ENCODE data around the gene TMEM185A.
"Not testable (repeated sequence)": the region's sequence is repeated elsewhere in the genome, so short reads cannot be mapped to it uniquely, and the experiment has no call there.

Gene TMEM185A

GRCh38 chrX:149619662-149620061, 11.9 kb downstream of the TMEM185A start:
- not testable (repeated sequence) for DNase-seq

- DNase-seq = no peak
These were observed 12.7 kb downstream of the TMEM185A start for GRCh38 chrX:149618871-149619270.

GRCh38 chrX:149611623-149612175, 19.9 kb downstream of the TMEM185A start:
- DNase-seq = no peak

DNA sequence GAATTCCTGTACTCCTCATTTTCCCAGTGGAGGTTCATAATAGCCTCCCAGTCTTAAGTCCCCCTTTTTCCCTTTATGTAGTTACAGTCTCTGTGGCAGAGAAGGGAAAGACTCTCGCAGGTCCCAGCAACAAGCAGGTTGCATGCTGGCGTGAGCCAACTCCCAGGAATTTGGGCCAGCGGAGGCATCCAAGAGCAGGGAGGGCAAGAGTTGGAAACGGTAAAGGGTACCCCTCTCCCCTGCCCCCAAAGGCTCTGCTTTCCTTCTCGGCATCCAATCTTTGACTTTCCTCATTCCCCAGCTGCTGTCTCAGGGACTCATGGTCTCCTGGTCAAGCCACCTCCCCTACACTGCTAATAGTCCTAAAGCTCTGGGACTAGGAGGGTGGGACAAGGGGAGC, 21.1 kb downstream of the TMEM185A start:
- no peak for DNase-seq

- DNase-seq = no peak
These were observed 23.9 kb downstream of the TMEM185A start for GRCh38 chrX:149607699-149608098.

DNA sequence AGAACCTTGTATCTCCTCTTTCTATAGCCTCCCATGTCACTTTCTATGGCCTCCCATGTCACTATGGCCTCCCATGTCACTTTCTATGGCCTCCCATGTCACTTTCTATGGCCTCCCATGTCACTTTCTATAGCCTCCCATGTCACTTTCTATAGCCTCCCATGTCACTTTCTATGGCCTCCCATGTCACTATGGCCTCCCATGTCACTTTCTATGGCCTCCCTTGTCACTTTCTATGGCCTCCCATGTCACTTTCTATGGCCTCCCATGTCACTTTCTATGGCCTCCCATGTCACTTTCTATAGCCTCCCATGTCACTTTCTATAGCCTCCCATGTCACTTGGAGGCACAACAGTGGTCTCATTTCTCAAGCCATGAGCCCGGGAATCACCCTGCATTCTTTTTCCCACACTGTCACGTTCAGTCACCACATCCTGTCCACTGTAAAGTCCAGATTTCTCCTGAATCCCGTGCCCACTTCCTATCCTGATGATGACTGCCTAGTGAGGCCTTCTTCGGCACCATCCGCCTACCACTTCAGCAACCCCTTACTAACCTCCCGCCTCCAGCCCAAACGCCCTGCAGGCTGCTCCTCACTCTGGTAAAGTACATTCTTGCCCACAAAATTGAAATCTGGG, 26.2 kb downstream of the TMEM185A start:
- not testable (repeated sequence) for DNase-seq

DNA sequence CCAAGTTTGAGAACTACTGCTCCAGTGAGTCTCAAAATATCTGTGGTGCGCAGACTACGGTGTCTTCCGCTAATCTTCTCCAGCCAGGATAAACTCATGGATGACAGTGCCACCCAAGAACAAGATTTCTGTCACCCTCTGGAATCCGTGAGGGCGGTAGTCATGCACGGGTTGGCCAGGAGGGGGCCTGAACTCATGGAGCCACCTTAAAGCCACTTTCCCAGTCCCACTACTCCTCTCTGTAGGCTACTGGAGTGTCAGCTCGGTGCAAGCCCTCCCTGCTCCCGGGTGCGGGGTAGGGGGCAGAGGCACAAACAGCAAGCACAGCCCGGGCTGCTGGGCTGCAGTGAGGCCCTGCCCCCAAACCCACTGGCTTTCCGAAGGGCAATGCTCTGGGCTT, 33.0 kb downstream of the TMEM185A start:
- not testable (repeated sequence) for DNase-seq

- DNase-seq = not testable (repeated sequence)
These were observed 35.6 kb downstream of the TMEM185A start for GRCh38 chrX:149595943-149596342.

DNA sequence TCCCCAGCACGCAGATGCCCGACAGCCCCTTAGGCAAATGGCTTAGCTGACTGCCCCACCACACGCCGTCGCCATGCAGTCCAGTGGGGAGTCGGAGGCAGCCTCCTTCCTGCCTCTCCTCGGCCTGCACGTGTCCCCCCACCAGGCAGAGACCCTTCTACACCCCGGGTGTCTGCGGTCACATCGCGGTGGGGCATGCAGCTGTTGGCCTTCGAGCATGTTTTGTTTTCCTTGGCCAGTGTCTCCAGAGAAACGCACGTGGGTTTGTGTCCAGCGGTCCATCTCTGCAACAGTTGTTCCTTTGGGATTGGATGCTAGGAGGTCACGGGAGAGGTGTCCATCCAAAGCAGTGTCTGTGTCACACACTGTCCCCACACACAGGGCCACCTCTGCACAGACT, 36.4 kb downstream of the TMEM185A start, which contains the start of gene HSFX2:
HSFX2 (minus strand) TSS at position 101 of the 400 bp plus-strand sequence. CDS start 614 bp downstream, outside the sequence.
- DNase-seq = not testable (repeated sequence)

GRCh38 chrX:149590993-149591392, 40.6 kb downstream of the TMEM185A start:
- not testable (repeated sequence) for DNase-seq

DNA sequence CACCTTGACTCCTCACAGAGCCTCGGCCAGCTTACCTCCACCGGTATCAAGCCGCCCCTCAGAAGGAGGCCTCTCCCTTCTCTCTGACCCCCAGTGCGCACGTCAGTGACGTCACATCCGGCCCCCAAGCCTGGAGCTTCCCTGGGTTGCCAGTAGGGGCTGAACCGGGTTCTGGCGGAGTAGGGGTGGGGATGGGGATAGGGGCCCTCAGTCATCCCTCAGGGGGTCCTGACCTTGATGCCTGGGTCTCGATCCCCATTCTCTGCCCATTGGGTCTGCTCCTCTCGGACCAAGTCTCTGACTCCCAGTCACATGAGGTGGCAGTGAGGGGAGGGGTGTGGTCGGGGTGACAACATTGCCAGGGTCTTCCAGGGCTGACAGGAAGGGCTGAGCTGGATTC, 44.2 kb downstream of the TMEM185A start, which contains the start of gene MAGEA9B:
MAGEA9B (minus strand) TSS at position 101 of the 400 bp plus-strand sequence. CDS start 4,280 bp downstream, outside the sequence.
- not testable (repeated sequence) for DNase-seq

DNA sequence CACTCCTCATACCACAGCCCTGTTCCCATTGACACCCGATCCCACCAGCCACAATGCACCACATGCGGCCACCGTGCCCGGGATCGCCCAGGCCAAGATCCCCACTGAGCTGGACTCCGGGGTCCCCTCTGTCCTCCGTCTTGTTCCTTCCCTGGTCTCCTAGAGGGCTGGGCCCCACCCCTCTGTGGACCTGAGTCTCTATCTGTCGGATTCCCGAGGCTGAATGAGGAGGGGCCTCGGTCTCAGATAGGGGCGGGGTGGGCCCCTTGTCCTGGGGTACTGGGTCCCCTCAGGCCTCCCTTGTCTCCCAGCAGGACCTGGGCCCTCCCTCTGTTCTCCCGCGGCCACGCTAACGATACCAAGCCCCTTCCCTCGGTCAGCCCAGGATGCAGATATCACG, 46.0 kb downstream of the TMEM185A start:
- DNase-seq = not testable (repeated sequence)

DNA sequence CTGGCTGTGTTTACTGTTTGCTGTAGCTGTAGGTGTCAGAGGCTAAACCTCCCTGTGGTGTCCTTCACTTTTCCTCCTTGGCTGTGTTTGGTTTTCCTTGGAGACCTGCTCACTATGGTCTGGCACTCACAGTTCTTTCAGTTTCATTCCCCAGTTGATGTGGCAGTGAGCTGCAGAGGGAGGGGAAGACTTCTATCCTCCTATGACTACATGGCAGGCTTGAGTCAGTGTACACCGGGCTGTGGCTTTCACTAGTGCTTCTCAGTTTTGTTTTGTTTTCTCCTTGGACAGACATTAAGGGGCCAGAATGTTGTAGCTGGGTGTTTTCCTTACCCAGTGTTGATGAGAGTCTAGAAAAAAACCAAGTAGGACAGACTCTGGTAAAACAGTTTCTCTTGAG, 58.1 kb downstream of the TMEM185A start:
- not testable (repeated sequence) for DNase-seq

DNA sequence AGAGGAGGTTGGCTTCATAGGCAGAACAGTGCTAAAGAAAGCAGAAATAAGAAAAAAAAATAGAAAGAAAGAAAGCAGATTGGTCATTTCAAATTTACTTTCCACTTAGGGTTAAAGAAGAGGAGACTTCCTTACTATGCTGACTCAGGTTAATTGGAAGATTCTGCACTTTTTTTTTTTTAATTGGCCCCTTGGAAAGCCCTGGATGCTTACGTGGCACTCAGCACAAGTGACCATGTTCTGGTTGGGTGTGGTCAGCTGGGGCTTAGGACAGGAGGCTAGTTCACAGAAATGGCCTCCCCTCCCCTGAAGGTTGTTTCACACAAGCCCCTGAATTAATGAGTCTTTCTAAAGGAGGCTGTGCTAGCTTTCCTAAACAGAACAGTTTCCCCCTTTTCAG, 58.8 kb downstream of the TMEM185A start:
- DNase-seq = no peak

GRCh38 chrX:149571770-149572169, 59.8 kb downstream of the TMEM185A start:
- no peak for DNase-seq

DNA sequence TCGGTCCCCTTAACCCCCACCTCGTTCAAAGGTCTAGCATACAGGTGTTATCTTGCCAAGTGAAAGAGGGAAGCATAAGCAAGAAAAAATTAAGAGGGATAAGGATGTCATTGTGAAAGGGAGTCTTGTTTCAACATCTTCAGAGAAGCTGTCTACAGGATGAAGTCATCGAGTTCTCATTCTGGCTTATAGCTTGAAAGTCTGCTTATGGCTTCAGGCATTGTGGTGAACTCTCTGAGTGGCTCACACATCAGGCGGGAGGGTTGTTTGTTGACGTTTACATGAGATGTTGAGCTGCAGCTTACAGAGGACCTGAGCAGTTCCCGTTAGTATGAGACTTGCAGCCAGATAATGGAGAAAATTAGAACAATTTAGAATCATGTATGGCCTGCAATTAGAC, 60.9 kb downstream of the TMEM185A start:
- no peak for DNase-seq

- no peak for DNase-seq
These were observed 61.8 kb downstream of the TMEM185A start for GRCh38 chrX:149569770-149570169.

GRCh38 chrX:149568701-149569296, 62.8 kb downstream of the TMEM185A start:
- DNase-seq = no peak

DNA sequence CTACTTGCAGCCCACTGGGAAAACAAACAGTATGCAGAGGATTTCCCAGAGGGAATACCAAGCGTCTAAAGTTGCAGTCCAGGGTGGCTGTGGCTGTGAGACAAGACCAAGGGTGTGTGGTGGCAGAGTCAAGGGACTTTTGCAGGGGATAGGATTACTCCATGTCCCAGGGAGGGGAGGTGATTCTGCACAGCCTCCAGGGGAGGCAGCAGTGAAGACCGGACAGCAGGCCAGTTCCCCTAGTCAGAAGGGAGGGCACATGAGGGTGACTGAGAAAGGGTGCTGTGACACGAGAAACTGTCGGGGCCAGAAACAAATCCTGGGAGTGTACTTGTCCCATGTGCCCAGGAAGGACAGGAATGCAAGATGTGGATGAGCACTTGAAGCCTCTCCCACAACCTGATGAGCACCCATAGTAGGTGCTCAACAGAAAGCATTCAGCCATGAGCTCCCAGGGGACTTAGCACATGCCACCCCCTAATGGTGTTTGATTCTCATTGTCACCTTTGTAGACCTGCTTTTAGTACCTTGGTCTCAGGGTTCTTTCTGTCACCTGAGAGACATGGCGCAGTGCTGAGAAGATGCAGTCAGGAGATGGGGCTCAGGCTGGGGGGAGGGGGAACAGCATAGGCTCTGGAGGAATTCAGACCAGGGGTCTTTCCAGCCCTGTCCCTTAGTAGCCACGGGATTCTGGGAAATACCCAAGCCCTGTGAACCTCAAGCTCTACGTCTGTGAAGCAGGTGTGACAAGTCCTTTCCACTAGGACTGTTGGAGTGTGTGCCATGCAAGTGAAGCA, 63.8 kb downstream of the TMEM185A start:
- no peak for DNase-seq

DNA sequence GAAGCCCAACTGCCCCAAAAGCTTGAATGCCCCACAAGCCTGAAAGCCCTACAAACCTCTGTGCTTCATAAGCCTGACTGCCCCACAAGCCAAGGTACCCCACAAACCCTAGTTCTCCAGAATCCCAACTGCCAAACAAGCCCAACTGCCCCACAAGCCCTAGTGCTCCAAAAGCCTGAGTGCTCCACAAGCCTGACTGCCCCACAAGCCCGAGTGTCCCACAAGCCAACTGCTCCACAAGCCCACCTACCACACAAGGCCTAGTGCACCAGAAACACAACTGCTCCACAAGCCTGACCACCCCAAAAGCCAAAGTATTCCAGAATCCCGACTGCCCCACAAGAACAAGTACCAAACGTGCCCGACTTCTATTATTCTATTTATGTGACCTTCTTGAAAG, 68.2 kb downstream of the TMEM185A start:
- no peak for DNase-seq

DNA sequence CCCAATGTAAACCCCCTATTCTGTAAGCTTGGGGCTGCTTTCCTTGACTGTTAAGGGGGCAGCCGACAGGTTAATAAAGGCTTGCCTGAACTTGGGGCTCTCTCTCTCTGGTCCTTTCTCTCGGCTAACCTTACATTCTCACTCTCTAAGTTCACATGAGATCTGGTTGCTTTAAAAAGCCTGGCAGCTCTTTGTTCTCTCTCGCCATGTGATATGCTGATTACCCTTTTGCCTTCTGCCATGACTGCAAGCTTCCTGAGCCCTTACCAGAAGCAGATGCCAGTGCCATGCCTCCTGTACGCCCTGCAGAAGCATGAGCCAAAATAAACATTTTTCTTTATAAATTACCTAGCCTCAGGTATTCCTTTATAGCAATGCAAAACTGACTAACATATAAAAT, 76.3 kb downstream of the TMEM185A start:
- DNase-seq = not testable (repeated sequence)

DNA sequence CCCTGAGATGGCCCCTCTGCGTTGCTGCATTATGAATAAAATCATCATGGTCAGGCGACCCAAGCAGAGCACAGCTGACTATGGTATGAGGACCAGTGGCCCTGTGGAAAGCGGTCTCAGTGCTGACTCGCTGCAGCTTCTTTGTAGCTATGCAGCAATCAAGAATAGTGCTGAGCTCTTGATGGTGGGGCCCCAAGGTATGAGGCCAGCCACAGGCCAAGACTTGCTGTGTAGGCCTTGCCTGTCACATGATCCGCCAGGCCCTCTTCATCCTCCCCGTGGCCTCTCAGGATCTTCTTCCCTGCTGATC, 79.7 kb downstream of the TMEM185A start:
- not testable (repeated sequence) for DNase-seq

GRCh38 chrX:149551245-149551938, 80.2 kb downstream of the TMEM185A start:
- not testable (repeated sequence) for DNase-seq
